ENCODE results near the gene DCST2.
A peak's percentile ranks its signal among the peaks of the same experiment; 100 is the strongest.

Gene DCST2

GRCh38 chr1:155029513-155030242 is 3.9 kb downstream of the DCST2 start:
- H4K8ac ChIP-seq (ENCODE audit: low read depth, low read length), result no peak overlapping the region
- peaks cover 7 to 8% of the 10 kb centered on the region in 2 experiments for H3K4me1 ChIP-seq (ENCODE audit: control insufficient read depth in 1 of 2, insufficient read depth in 2 of 2, low read length in 2 of 2)
- H2AK5ac ChIP-seq (ENCODE audit: low read length), result no peak overlapping the region
- no peaks in the 10 kb centered on the region for H3K27me3 ChIP-seq (ENCODE audit: insufficient read depth, low read length)
- no peak overlapping the region for H3K4me2 ChIP-seq (ENCODE audit: low read length)
- no peak overlapping the region for H4K12ac ChIP-seq (ENCODE audit: low read depth, low read length)
- no peak overlapping the region for H4K91ac ChIP-seq (ENCODE audit: low read depth, low read length)
- H3K14ac ChIP-seq (ENCODE audit: low read length), result no peak overlapping the region
- H3K18ac ChIP-seq (ENCODE audit: low read length), result no peak overlapping the region
- peaks cover 4% of the 10 kb centered on the region for H3K79me1 ChIP-seq (ENCODE audit: low read length)
- H3K9ac ChIP-seq (ENCODE audit: low read length), result no peak overlapping the region
- no peak overlapping the region for H2BK12ac ChIP-seq (ENCODE audit: low read length)
- H2BK5ac ChIP-seq (ENCODE audit: low read depth, low read length, poor library complexity), result no peak overlapping the region
- H3K36me3 ChIP-seq (ENCODE audit: control insufficient read depth in 1 of 2, insufficient read depth in 2 of 2, low read length in 2 of 2), result no peaks in the 10 kb centered on the region
- H2BK120ac ChIP-seq (ENCODE audit: insufficient read depth, low read length, poor library complexity), result no peak overlapping the region
- H3K27ac ChIP-seq (ENCODE audit: low read depth, low read length), result no peak overlapping the region
- no peaks in the 10 kb centered on the region for H3K79me2 ChIP-seq (ENCODE audit: control insufficient read depth, insufficient read depth, low read length, poor library complexity)
- no peak overlapping the region for H3K23ac ChIP-seq (ENCODE audit: low read length)
- no peak overlapping the region for H2AFZ ChIP-seq (ENCODE audit: insufficient read depth, low read length, poor library complexity)
- no peak for DNase-seq
- WGBS (ENCODE audit: extremely low coverage, insufficient coverage, insufficient read length), result no CpG with 5 or more reads among the region's 16 CpGs
- H3K9me3 ChIP-seq (ENCODE audit: insufficient read depth, low read depth, low read length), result no peaks in the 10 kb centered on the region
- H3K4me3 ChIP-seq (ENCODE audit: low read depth, low read length), result peak overlapping the region; percentile 6
- no peak overlapping the region for H3K4ac ChIP-seq (ENCODE audit: low read depth, low read length)

DNA sequence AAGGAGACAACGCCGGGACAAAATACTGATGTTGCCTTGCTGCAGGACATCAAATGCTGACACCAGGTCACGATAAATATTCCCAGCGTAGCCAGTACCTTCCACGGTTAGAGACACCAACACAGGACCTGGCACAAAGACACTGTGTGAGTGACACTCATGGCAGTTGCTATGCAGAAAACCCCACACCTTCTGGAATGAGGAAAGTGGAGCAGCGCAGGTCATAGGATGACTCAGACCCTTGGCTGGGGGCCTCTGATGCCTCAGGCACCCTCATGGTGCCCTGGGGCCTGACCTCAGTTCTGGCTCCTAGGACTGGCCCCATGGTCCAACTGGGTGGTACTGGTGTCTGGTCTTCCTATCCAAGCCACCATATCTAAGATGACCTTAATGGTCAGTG is 7.0 kb downstream of the DCST2 start:
- no peak overlapping the region for H3K4ac ChIP-seq (ENCODE audit: low read depth, low read length)
- H3K9me3 ChIP-seq (ENCODE audit: insufficient read depth, low read depth, low read length), result no peaks in the 10 kb centered on the region
- H4K8ac ChIP-seq (ENCODE audit: low read depth, low read length), result no peak overlapping the region
- H3K18ac ChIP-seq (ENCODE audit: low read length), result no peak overlapping the region
- H3K4me2 ChIP-seq (ENCODE audit: low read length), result no peak overlapping the region
- H3K36me3 ChIP-seq (ENCODE audit: control insufficient read depth in 1 of 2, insufficient read depth in 2 of 2, low read length in 2 of 2), result no peaks in the 10 kb centered on the region
- H3K27me3 ChIP-seq (ENCODE audit: insufficient read depth, low read length), result no peaks in the 10 kb centered on the region
- no peak overlapping the region for H3K27ac ChIP-seq (ENCODE audit: low read depth, low read length)
- DNase-seq, result peak; percentile 97 to 99
- WGBS (ENCODE audit: extremely low coverage, insufficient coverage, insufficient read length), result no CpG with 5 or more reads among the region's 6 CpGs
- no peak overlapping the region for H2BK120ac ChIP-seq (ENCODE audit: insufficient read depth, low read length, poor library complexity)
- H3K79me2 ChIP-seq (ENCODE audit: control insufficient read depth, insufficient read depth, low read length, poor library complexity), result no peaks in the 10 kb centered on the region
- no peak overlapping the region for H4K91ac ChIP-seq (ENCODE audit: low read depth, low read length)
- H2BK5ac ChIP-seq (ENCODE audit: low read depth, low read length, poor library complexity), result no peak overlapping the region
- H3K23ac ChIP-seq (ENCODE audit: low read length), result no peak overlapping the region
- no peak overlapping the region for H2AFZ ChIP-seq (ENCODE audit: insufficient read depth, low read length, poor library complexity)
- H3K79me1 ChIP-seq (ENCODE audit: low read length), result peaks cover 4% of the 10 kb centered on the region
- no peak overlapping the region for H3K9ac ChIP-seq (ENCODE audit: low read length)
- H4K12ac ChIP-seq (ENCODE audit: low read depth, low read length), result no peak overlapping the region
- peak overlapping the region; percentile 91 for H2BK12ac ChIP-seq (ENCODE audit: low read length)
- no peak overlapping the region for H3K14ac ChIP-seq (ENCODE audit: low read length)
- no peak overlapping the region for H2AK5ac ChIP-seq (ENCODE audit: low read length)
- H3K4me1 ChIP-seq (ENCODE audit: control insufficient read depth in 1 of 2, insufficient read depth in 2 of 2, low read length in 2 of 2), result peaks cover 11 to 19% of the 10 kb centered on the region in 2 experiments
- H3K4me3 ChIP-seq (ENCODE audit: low read depth, low read length), result no peak overlapping the region

GRCh38 chr1:155026154-155026553 is 7.4 kb downstream of the DCST2 start:
- Histone ChIP-seq H4K91ac (ENCODE audit: low read depth, low read length) (peak overlapping the region; percentile 68), H3K18ac (ENCODE audit: low read length) (peak overlapping the region; percentile 66), H3K4me1 (ENCODE audit: control insufficient read depth in 1 of 2, insufficient read depth in 2 of 2, low read length in 2 of 2) (peaks cover 11 to 19% of the 10 kb centered on the region in 2 experiments), H4K12ac (ENCODE audit: low read depth, low read length) (no peak overlapping the region), H3K79me1 (ENCODE audit: low read length) (peaks cover 4% of the 10 kb centered on the region), H4K8ac (ENCODE audit: low read depth, low read length) (no peak overlapping the region), H3K9ac (ENCODE audit: low read length) (no peak overlapping the region), H2AFZ (ENCODE audit: insufficient read depth, low read length, poor library complexity) (no peak overlapping the region), H3K4ac (ENCODE audit: low read depth, low read length) (peak overlapping the region; percentile 60), H2AK5ac (ENCODE audit: low read length) (peak overlapping the region; percentile 88), H3K27me3 (ENCODE audit: insufficient read depth, low read length) (no peaks in the 10 kb centered on the region), H3K27ac (ENCODE audit: low read depth, low read length) (no peak overlapping the region), H3K4me3 (ENCODE audit: low read depth, low read length) (no peak overlapping the region), H3K79me2 (ENCODE audit: control insufficient read depth, insufficient read depth, low read length, poor library complexity) (no peaks in the 10 kb centered on the region), H3K14ac (ENCODE audit: low read length) (peak overlapping the region; percentile 78), H2BK120ac (ENCODE audit: insufficient read depth, low read length, poor library complexity) (peak overlapping the region; percentile 43), H3K4me2 (ENCODE audit: low read length) (no peak overlapping the region), H3K36me3 (ENCODE audit: control insufficient read depth in 1 of 2, insufficient read depth in 2 of 2, low read length in 2 of 2) (no peaks in the 10 kb centered on the region), H2BK5ac (ENCODE audit: low read depth, low read length, poor library complexity) (peak overlapping the region; percentile 1), H3K9me3 (ENCODE audit: insufficient read depth, low read depth, low read length) (no peaks in the 10 kb centered on the region), H3K23ac (ENCODE audit: low read length) (no peak overlapping the region), H2BK12ac (ENCODE audit: low read length) (peak overlapping the region; percentile 91)
- peak in 1 of 2 donors; percentile 24 for DNase-seq
- WGBS (ENCODE audit: extremely low coverage, insufficient coverage, insufficient read length), result no CpG with 5 or more reads among the region's 9 CpGs

DNA sequence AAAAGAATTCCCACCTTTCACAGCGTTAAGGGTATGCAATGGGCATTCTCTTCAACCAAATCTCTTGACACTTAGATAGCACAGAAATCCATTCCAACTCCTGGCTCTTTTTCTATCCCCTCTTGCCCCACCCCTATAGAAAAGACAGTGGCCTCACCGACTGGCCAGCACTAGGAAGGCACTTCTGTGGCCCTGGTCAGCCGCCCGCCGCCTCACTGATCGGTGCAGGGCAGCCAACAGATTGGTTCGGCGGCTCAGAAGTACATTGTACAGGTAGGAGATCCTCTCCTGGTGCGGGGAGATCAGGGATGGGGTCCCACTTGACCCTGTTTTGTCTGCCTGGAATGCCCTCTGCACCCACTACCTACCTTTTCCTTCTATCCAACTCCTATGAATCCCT is 9.3 kb downstream of the DCST2 start:
- no peak for DNase-seq
- Histone ChIP-seq H3K4me1 (ENCODE audit: control insufficient read depth in 1 of 2, insufficient read depth in 2 of 2, low read length in 2 of 2) (peaks cover 13 to 20% of the 10 kb centered on the region in 2 experiments), H3K18ac (ENCODE audit: low read length) (no peak overlapping the region), H3K9me3 (ENCODE audit: insufficient read depth, low read depth, low read length) (no peaks in the 10 kb centered on the region), H3K4ac (ENCODE audit: low read depth, low read length) (no peak overlapping the region), H3K27me3 (ENCODE audit: insufficient read depth, low read length) (no peaks in the 10 kb centered on the region), H3K79me1 (ENCODE audit: low read length) (peaks cover 4% of the 10 kb centered on the region), H3K23ac (ENCODE audit: low read length) (no peak overlapping the region), H3K79me2 (ENCODE audit: control insufficient read depth, insufficient read depth, low read length, poor library complexity) (no peaks in the 10 kb centered on the region), H3K14ac (ENCODE audit: low read length) (no peak overlapping the region), H3K36me3 (ENCODE audit: control insufficient read depth in 1 of 2, insufficient read depth in 2 of 2, low read length in 2 of 2) (no peaks in the 10 kb centered on the region), H2BK12ac (ENCODE audit: low read length) (no peak overlapping the region), H2AFZ (ENCODE audit: insufficient read depth, low read length, poor library complexity) (no peak overlapping the region), H2AK5ac (ENCODE audit: low read length) (no peak overlapping the region), H3K4me3 (ENCODE audit: low read depth, low read length) (no peak overlapping the region), H3K4me2 (ENCODE audit: low read length) (no peak overlapping the region), H2BK5ac (ENCODE audit: low read depth, low read length, poor library complexity) (no peak overlapping the region), H4K8ac (ENCODE audit: low read depth, low read length) (no peak overlapping the region), H4K12ac (ENCODE audit: low read depth, low read length) (no peak overlapping the region), H3K9ac (ENCODE audit: low read length) (no peak overlapping the region), H3K27ac (ENCODE audit: low read depth, low read length) (no peak overlapping the region), H4K91ac (ENCODE audit: low read depth, low read length) (no peak overlapping the region), H2BK120ac (ENCODE audit: insufficient read depth, low read length, poor library complexity) (no peak overlapping the region)
- no CpG with 5 or more reads among the region's 9 CpGs for WGBS (ENCODE audit: extremely low coverage, insufficient coverage, insufficient read length)
